ENCODE results near the gene KRTAP5-3. TPM values are rescaled to one million over a fixed set of nuclear protein-coding genes. Genes with fewer than 3 reads are reported as not detected.

The KRTAP5-3 gene
- total RNA-seq, 1 donor from 2014 or later: not detected

DNA sequence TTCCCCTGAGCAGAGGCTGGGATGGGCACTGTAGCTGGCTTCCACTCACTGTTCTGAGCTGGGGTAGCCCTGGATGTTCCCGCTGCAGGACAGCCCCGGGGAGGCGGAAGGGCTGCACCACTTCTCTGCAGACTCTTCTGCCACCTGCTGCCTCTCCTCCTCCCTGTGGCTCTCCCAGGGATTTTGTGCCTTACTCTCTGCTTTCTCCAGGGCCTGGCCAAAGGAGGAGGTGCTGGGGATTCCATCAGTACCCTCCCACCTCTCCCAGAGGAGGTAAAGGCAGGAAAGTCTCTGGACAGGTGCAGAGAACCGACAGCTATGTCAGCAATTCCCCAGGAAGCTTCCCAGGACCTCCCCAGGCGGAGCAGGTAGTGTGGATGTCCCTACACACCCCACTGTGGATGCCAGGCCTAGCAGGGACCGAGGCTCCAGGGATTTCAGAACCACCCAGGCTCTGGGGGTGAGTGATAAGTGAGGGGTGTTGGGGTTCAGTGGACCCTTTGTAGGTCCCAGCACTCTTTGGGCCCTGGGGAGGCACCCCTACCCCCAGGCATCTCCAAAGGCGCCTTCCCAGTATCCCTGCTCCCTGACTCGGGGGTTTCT is 47.5 kb downstream of the KRTAP5-3 start:
- Mint-ChIP-seq H3K27ac (ENCODE audit: unreplicated experiment) (no peak overlapping the region), H3K4me1 (ENCODE audit: unreplicated experiment) (peaks cover 30% of the 10 kb centered on the region), H3K4me3 (ENCODE audit: unreplicated experiment) (no peak overlapping the region), H3K27me3 (ENCODE audit: unreplicated experiment) (no peaks in the 10 kb centered on the region), H3K36me3 (ENCODE audit: unreplicated experiment) (peaks cover 4% of the 10 kb centered on the region), H3K9me3 (ENCODE audit: unreplicated experiment) (no peaks in the 10 kb centered on the region)
- TF ChIP-seq, protein P1, sequence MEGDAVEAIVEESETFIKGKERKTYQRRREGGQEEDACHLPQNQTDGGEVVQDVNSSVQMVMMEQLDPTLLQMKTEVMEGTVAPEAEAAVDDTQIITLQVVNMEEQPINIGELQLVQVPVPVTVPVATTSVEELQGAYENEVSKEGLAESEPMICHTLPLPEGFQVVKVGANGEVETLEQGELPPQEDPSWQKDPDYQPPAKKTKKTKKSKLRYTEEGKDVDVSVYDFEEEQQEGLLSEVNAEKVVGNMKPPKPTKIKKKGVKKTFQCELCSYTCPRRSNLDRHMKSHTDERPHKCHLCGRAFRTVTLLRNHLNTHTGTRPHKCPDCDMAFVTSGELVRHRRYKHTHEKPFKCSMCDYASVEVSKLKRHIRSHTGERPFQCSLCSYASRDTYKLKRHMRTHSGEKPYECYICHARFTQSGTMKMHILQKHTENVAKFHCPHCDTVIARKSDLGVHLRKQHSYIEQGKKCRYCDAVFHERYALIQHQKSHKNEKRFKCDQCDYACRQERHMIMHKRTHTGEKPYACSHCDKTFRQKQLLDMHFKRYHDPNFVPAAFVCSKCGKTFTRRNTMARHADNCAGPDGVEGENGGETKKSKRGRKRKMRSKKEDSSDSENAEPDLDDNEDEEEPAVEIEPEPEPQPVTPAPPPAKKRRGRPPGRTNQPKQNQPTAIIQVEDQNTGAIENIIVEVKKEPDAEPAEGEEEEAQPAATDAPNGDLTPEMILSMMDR (IDR thresholded peaks at IDR 0.05): no peak
- no peak for DNase-seq (ENCODE audit: extremely low spot score, unreplicated experiment)

DNA sequence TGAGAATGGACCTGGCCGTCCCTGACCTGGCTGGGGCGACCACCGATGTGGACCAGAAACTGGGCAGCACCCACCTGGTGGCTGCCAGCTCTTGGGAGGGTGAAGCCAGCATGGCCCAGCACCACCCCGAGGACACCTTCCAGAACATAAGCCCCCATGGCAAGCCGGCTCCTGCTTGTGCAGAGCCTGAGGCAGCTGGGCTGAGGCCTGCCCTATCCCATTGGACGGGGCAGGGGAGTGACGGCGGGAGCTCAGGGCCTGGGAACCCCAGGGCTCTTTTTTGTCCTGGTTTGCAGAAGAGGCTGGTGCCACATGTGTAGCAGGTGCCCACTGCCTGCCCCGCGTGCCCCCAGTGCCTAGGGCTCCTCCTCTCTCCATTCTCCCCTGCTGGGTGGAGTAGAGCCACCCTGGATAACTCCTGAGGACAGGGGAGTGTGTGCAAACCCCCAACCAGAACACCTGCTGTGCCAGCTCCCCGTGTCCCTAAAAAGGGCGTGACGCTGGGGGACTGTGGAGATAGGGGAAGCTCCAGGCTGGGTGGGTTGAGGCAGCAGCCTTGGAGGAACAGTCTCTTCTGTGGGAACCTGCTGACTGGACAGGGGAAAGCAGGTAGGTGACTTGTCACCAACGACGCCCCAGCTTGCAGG is 48.1 kb downstream of the KRTAP5-3 start:
- Mint-ChIP-seq H3K4me3 (ENCODE audit: unreplicated experiment) (no peak overlapping the region), H3K36me3 (ENCODE audit: unreplicated experiment) (peaks cover 4% of the 10 kb centered on the region)

DNA sequence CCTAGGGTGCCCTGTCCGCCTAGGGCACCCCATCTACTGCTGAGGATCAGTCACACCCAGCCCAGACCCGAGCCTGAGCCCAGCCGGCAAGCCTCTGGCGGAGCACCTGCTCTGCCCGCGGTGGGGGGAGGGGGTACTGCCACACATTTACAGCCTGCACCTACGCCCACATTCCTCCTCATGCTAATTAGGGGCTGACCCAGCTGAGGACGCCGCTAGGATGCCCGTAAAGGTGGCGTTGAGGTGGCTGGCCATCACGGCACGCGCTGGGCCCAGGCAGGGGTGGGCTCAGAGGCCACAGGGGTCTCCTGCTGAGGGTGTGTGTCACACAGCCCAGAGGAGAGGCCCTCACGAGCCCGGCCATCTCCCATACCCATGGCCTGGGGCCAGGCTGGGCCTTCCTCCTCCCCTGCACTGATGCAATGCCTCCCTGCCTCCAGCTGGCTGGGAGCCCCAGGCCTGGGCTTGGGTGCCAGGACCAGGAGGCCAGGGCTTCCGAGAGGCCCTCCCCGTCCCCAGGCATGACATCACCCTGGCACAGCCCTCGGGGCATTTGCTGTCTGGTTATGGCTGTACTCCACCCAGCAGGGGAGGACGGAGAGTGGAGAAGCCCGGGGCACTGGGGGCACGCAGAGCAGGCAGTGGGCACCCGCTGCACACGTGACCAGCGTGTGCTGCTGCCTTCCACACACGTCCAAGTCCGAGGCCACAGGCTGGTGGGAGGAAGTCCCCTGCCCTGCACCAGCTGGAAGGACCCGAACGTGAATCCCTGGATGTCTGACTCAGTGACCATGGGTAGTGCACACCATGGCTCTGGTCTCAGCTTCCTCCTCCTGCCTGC is 48.9 kb downstream of the KRTAP5-3 start:
- TF ChIP-seq, protein P1 (IDR thresholded peaks at IDR 0.05): no peak
- peaks cover 27% of the 10 kb centered on the region for H3K4me1 Mint-ChIP-seq (ENCODE audit: unreplicated experiment)
- no peaks in the 10 kb centered on the region for H3K9me3 Mint-ChIP-seq (ENCODE audit: unreplicated experiment)
- DNase-seq (ENCODE audit: extremely low spot score, unreplicated experiment): peak; percentile 97
- H3K4me3 Mint-ChIP-seq (ENCODE audit: unreplicated experiment): peak overlapping the region; percentile 18
- H3K27me3 Mint-ChIP-seq (ENCODE audit: unreplicated experiment): no peaks in the 10 kb centered on the region
- H3K36me3 Mint-ChIP-seq (ENCODE audit: unreplicated experiment): peaks cover 4% of the 10 kb centered on the region
- H3K27ac Mint-ChIP-seq (ENCODE audit: unreplicated experiment): peak overlapping the region; percentile 89

More for the DNA sequence above, 48.1 kb downstream of the KRTAP5-3 start:
- Mint-ChIP-seq H3K4me1 (ENCODE audit: unreplicated experiment) (peaks cover 29% of the 10 kb centered on the region), H3K9me3 (ENCODE audit: unreplicated experiment) (no peaks in the 10 kb centered on the region), H3K27me3 (ENCODE audit: unreplicated experiment) (no peaks in the 10 kb centered on the region), H3K27ac (ENCODE audit: unreplicated experiment) (peak overlapping the region; percentile 89)
- DNase-seq (ENCODE audit: extremely low spot score, unreplicated experiment): no peak
- TF ChIP-seq, protein P1 (IDR thresholded peaks at IDR 0.05): no peak

DNA sequence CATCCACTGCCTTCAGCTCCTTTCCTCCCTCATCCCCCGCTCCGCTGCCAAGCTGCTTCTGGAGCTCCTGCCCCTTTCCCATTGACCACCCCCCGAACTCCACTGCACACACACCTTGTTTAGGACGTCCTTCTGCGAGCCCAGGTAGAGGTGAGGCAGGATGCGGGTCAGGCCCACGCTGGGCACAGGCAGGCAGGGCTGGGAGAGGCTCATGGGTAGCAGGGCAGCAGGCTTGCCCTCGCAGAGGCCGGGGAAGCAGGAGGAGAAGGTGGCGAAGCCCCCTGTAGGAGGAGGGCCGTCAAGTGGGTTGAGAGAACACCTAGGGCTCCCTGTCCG is 49.5 kb downstream of the KRTAP5-3 start:
- no peak for DNase-seq (ENCODE audit: extremely low spot score, unreplicated experiment)
- peak overlapping the region; percentile 18 for H3K4me3 Mint-ChIP-seq (ENCODE audit: unreplicated experiment)
- no peaks in the 10 kb centered on the region for H3K27me3 Mint-ChIP-seq (ENCODE audit: unreplicated experiment)
- peak overlapping the region; percentile 89 for H3K27ac Mint-ChIP-seq (ENCODE audit: unreplicated experiment)
- TF ChIP-seq, protein P1 (IDR thresholded peaks at IDR 0.05): no peak
- no peaks in the 10 kb centered on the region for H3K9me3 Mint-ChIP-seq (ENCODE audit: unreplicated experiment)
- peaks cover 28% of the 10 kb centered on the region for H3K4me1 Mint-ChIP-seq (ENCODE audit: unreplicated experiment)
- peaks cover 4% of the 10 kb centered on the region for H3K36me3 Mint-ChIP-seq (ENCODE audit: unreplicated experiment)

Measured in osteocyte (in vitro differentiated cells).